IPS DF 6.9 (cell line): ENCODE data around the gene PRTN3.

Source experiments
- DNase-seq: peaks from one replicate; pipeline ENCODE4 v3.0.0-alpha.2; 2013; ENCODE audit warnings: low read depth, low spot score
- H3K27ac ChIP-seq: one replicate; pipeline ENCODE4 v1.5.1; 2013; ENCODE audit warnings: low read length, control low read depth
- H3K27me3 ChIP-seq: 2 replicates; pipeline ENCODE4 v1.6.1; 2013; ENCODE audit warnings: mild to moderate bottlenecking, low read length; ENCODE audit not compliant: control insufficient read depth, insufficient read depth
- H3K36me3 ChIP-seq: 2 replicates; pipeline ENCODE4 v1.6.1; 2013; ENCODE audit warnings: low read length; ENCODE audit not compliant: control insufficient read depth, insufficient read depth
- H3K4me1 ChIP-seq: 2 replicates; pipeline ENCODE4 v1.6.1; 2013; ENCODE audit warnings: low read length; ENCODE audit not compliant: control insufficient read depth, insufficient read depth
- H3K4me3 ChIP-seq: 2 replicates; pipeline ENCODE4 v1.5.1; 2013; ENCODE audit warnings: mild to moderate bottlenecking, low read length
- H3K9me3 ChIP-seq: 2 replicates; pipeline ENCODE4 v1.6.1; 2013; ENCODE audit warnings: low read length, inconsistent platforms; ENCODE audit not compliant: control insufficient read depth, insufficient read depth
- WGBS: extraction: QIAGEN DNeasy Blood & Tissue Kit; methylation state at CpG from one replicate; pipeline ENCODE4 v1.1.7; 2013; ENCODE audit warnings: mixed read lengths, missing lambda C conversion rate; ENCODE audit not compliant: insufficient read length, insufficient coverage; 5-methylcytosine and 5-hydroxymethylcytosine counted together

The PRTN3 gene, protein sequence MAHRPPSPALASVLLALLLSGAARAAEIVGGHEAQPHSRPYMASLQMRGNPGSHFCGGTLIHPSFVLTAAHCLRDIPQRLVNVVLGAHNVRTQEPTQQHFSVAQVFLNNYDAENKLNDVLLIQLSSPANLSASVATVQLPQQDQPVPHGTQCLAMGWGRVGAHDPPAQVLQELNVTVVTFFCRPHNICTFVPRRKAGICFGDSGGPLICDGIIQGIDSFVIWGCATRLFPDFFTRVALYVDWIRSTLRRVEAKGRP

GRCh38 chr19:840519-841206 is at the start of gene PRTN3:
Gene PRTN3, plus strand, starts transcription at chr19:840999. Its CDS starts 10 bp downstream, at chr19:841009.
- no peaks in the 10 kb centered on the region for H3K36me3 ChIP-seq
- no peak for DNase-seq
- peaks cover 4% of the 10 kb centered on the region; the same call in 1 of the 2 replicates for H3K27me3 ChIP-seq
- H3K4me3 ChIP-seq: no peak within 1 kb of the TSS
- H3K9me3 ChIP-seq: no peaks in the 10 kb centered on the region
- peaks cover 1% of the 10 kb centered on the region; the same call in 1 of the 2 replicates for H3K4me1 ChIP-seq
- H3K27ac ChIP-seq: no peak within 1 kb of the TSS
- no CpG with 5 or more reads among the region's 24 CpGs for WGBS

- Histone ChIP-seq H3K9me3 (no peaks in the 10 kb centered on the region), H3K4me1 (peaks cover 11% of the 10 kb centered on the region), H3K27ac (no peak overlapping the region), H3K27me3 (no peaks in the 10 kb centered on the region), H3K4me3 (no peak overlapping the region), H3K36me3 (no peaks in the 10 kb centered on the region)
- no peak for DNase-seq
- no CpG with 5 or more reads among the region's 26 CpGs for WGBS
These were observed 49.7 kb upstream of the PRTN3 start for GRCh38 chr19:791007-791566.

- DNase-seq: no peak
- H3K27ac ChIP-seq: no peak overlapping the region
- no peaks in the 10 kb centered on the region for H3K36me3 ChIP-seq
- no peaks in the 10 kb centered on the region for H3K27me3 ChIP-seq
- H3K4me3 ChIP-seq: no peak overlapping the region
- peaks cover 11% of the 10 kb centered on the region for H3K4me1 ChIP-seq
- no CpG with 5 or more reads among the region's 8 CpGs for WGBS
- no peaks in the 10 kb centered on the region for H3K9me3 ChIP-seq
These were observed 49.1 kb upstream of the PRTN3 start for GRCh38 chr19:791567-792305.

GRCh38 chr19:792306-792885 is 48.4 kb upstream of the PRTN3 start:
- no peak for DNase-seq
- H3K27me3 ChIP-seq: no peaks in the 10 kb centered on the region
- no peaks in the 10 kb centered on the region for H3K36me3 ChIP-seq
- no peaks in the 10 kb centered on the region for H3K9me3 ChIP-seq
- H3K4me3 ChIP-seq: no peak overlapping the region
- no CpG with 5 or more reads among the region's 16 CpGs for WGBS
- H3K27ac ChIP-seq: no peak overlapping the region
- H3K4me1 ChIP-seq: peaks cover 11% of the 10 kb centered on the region

- H3K4me1 ChIP-seq: peaks cover 9% of the 10 kb centered on the region; the same call in 1 of the 2 replicates
- no peaks in the 10 kb centered on the region for H3K27me3 ChIP-seq
- no CpG with 5 or more reads among the region's 12 CpGs for WGBS
- H3K4me3 ChIP-seq: no peak overlapping the region
- H3K27ac ChIP-seq: no peak overlapping the region
- DNase-seq: no peak
- no peaks in the 10 kb centered on the region for H3K9me3 ChIP-seq
- peaks cover 3% of the 10 kb centered on the region; the same call in 1 of the 2 replicates for H3K36me3 ChIP-seq
These were observed 47.0 kb upstream of the PRTN3 start for GRCh38 chr19:793806-794205.

DNA sequence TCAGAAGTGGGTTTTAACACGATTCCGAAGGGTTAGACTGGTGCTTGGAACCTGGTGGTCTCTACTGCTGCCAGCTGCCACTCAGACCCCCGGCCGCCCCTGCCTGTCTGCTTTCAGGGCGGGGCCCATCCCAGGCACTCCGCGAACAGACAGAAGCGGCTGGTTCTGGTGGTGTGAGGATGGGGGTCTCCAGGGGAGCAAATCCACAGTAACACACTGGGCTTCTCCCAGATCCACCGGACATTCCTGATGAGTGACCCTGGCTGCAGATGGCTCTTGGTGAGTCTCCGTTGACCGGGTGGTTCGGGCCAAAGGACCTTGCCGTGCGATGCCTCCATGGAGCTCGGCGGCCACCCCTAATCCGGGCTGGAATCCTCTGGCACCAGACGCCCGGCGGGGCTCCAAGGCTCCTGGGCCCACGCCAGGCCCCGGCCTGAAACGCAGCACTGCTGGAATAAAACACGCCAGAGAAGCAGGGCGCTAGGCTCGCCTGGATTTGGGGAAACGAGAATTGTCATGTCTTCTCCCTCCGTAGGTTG is 45.7 kb upstream of the PRTN3 start:
- Histone ChIP-seq H3K4me1 (0 out of 2 replicates have a peak, but pooled peaks cover 4% of the 10 kb centered on the region), H3K9me3 (no peaks in the 10 kb centered on the region), H3K36me3 (peaks cover 11% of the 10 kb centered on the region), H3K27ac (no peak overlapping the region), H3K4me3 (no peak overlapping the region), H3K27me3 (no peaks in the 10 kb centered on the region)
- DNase-seq: no peak
- WGBS: no CpG with 5 or more reads among the region's 28 CpGs

GRCh38 chr19:795691-796581 is 44.9 kb upstream of the PRTN3 start:
- H3K27me3 ChIP-seq: no peaks in the 10 kb centered on the region
- no peak overlapping the region for H3K4me3 ChIP-seq
- WGBS: no CpG with 5 or more reads among the region's 39 CpGs
- H3K36me3 ChIP-seq: peaks cover 18% of the 10 kb centered on the region
- no peak for DNase-seq
- no peak overlapping the region for H3K27ac ChIP-seq
- no peaks in the 10 kb centered on the region for H3K9me3 ChIP-seq
- peaks cover 7% of the 10 kb centered on the region; the same call in 1 of the 2 replicates for H3K4me1 ChIP-seq

DNA sequence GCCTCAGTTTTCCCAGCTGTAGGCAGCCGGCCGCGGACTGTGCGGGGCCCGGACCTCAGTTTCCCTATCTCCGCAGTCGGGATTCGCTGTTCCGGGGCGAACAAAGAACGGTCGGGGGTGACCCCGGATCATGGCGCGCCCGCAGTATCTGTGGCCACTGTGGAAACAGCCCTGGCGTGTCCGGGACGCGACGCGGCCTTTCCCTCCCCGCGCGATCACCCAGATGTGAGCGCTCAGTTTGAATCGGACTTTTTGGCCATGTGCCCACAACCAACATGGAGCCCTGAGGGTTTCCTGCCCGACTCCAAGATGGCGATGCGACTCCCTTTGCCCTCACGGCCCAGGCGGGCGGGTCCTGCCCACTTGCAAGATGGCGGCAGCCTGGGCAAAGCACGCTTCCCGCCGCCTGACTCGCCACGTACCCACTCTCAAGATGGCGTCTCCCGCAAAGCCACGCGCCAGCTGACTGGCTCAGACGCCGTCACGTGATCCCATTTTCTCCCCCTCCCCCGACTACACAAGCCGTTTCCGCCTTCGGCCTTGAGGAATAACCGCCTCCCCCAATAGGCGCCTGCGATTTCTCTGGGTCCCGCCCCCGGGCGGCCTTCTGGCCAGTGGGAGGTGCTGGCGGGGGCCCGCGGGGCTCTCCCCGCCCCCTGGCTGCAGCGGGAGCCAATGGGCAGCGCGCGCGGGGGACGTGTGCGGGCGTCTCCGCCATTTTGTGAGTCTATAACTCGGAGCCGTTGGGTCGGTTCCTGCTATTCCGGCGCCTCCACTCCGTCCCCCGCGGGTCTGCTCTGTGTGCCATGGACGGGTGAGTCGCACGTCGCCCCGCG is 43.9 kb upstream of the PRTN3 start, which contains the start of gene PTBP1:
PTBP1 (plus strand) TSS at position 761 of the 836 bp plus-strand sequence; CDS start at position 807, 46 bp downstream.
- H3K27me3 ChIP-seq: no peaks in the 10 kb centered on the region
- no peaks in the 10 kb centered on the region for H3K9me3 ChIP-seq
- H3K27ac ChIP-seq: no peak within 1 kb of the TSS
- WGBS: no CpG with 5 or more reads among the region's 83 CpGs
- H3K4me1 ChIP-seq: peaks cover 10% of the 10 kb centered on the region
- H3K36me3 ChIP-seq: peaks cover 22% of the 10 kb centered on the region
- DNase-seq: peak; percentile 100
- H3K4me3 ChIP-seq: peak within 1 kb of the TSS; percentile 97
